Stimulated activated CD4-positive, alpha-beta T cell treated with anti-CD3 and anti-CD28 coated beads, Interleukin-15, amount 100 ng/mL, for 24 hours (primary cell): ENCODE measurements around the gene PSMD5.

ENCODE experiments used
- DNase-seq: peaks from one replicate; pipeline ENCODE4 v3.0.0-alpha.2; 2020

The PSMD5 gene

DNA sequence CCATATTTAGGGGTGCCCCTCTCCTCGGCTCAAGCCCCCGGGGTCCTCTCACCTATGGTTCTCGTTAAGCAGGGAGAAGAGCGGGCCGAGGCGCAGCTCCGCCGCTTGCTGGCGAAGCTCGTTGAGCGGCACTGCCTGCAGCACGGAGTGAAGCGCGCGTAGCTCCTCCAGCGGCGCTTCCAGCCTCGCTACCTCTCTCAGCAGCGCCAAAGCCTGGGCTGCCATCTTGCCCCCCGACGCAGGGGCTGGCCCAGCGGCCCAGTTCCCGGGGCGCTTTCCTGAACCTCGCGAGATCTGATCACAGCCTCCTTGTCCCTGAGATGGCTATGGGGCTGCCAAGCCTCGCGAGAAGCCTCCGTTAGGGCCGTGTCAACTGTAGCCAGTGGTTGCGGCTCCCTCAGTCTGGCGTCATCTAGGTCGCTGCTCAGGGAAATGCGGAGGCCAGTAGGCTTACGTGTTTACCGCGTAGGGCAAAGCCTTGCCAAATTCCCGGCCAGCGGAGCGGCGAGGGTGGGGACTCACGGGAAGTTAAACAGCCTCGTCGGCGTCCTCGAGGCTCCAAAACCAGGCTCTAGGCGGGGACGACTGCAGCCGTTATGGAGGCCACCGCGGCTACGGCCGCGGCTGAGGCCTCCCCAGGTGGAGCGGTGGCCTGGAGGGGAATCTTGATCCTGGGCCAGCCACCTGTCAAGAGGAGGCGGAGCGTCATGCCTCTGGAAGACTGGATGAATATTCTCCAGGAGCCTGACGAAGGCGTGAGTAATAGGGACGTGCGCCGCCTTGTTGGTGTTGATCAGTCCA, at the start of gene PSMD5:
Gene PSMD5, minus strand, starts transcription at position 238 of the 801 bp plus-strand sequence. Its CDS starts 13 bp downstream, at position 225.
- DNase-seq = peak; percentile 98

DNA sequence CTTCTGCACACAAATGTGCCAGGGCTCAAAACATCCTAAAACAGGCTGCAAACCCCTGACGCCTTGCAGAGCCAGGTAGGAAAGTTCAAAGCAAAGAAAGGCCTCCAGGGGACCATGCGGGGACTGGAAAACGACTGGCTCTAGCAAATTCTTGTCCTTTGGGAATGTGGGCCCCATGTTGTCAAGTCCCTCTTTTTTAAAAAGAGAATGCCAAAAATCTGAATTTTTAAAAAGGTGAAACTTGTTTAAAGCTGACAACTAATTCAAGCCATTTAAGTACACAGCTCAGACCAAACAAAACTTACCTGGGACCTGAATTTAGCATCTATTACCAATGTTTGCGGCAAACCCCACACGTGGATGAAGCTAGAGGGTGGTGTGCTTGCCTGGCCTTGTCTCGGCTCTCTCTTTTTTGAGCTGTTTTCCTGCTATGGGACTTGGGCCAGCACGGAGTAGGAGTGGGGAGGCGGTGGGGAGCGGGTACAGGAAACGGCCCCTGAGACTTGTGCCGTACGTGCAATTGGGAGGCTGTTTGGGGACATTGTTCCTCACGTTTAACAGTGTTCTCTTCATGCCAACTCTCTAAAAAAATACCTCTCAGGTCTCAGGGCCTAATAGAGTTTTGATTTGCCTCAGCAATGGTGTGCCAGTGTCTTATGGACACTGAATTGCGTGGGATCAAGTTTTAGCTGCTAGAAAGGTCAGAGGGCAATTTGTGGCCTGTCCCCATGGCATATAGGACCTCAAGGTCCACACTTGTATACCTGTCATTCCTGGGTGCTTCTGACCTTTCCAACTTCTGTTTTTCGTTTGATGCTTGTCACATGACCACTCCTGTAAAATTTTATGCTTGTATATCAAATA, 49.4 kb upstream of the PSMD5 start:
- DNase-seq = no peak

DNA sequence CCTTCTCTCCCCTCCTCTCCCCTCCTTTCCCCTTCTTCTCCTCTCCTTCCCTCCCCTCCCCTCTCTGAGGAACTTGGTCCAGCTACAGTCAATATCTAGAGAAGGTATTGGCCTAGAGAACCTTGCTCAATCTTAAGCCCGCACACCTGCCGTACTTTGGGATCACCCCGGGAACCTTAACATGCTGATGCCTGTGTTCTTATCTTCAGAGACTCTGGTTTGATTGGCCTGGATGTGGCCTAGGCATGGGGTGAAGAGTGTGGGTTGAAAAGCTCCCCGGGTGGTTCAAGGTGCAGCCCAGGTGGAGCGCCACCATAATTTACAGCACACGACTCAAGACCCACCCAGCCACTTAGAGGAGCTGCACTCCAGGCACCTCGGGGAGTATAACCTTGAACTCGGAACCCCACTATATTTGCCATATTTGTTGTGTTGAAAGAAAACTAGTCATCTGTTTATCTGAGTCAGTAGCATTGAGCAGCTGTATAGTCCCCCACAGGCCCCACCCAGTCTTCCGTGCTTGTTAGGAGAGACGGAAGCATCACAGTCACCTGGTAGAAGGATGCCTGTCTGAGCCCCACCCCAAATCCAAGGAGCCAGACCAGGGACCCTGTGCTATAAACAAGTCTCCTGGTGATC, 48.6 kb upstream of the PSMD5 start:
- peak; percentile 81 for DNase-seq

DNA sequence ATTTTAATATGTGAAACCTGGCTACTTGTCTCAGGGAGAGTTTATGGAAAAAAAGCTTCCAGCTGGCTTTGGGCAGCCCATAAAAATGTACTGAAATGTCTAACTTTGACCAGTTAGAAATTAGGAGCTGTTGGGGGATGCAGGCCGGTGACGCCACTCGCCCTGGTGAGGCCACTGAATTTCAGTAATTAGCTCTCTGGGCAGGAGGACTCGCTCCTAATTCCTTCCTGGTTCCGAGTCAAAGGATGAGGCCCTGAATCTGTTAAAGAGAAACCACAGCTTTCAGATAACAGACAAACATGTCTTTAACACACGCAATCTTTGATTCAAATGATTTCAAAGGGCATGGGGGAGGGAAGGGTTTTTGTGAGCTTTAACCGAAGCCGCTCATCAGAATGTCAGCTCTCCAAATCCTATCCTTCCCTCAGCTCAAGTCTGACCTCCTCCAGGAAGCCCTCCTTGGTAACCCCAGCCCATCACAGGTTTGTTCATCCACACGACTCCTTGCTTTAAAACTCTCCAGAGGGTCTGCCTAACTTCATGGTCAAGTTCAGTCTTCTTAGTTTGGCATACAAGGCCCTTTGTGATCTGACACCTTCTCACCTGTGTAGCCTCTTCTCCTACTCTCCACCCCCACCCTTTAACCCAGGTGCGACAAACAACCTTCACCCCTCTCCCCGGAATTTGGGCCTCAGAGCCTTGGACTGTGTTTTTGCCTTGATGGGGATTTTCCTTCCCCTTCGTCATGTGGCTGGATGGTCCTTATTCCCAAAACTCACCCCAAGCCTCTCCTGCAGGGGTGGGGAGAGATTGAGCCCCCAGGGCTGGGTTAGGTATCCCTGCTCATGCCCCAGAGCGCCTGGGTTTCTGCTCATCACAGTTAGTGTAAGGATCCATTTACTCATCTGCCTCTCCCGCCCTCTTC, 47.9 kb upstream of the PSMD5 start:
- peak; percentile 64 for DNase-seq

DNA sequence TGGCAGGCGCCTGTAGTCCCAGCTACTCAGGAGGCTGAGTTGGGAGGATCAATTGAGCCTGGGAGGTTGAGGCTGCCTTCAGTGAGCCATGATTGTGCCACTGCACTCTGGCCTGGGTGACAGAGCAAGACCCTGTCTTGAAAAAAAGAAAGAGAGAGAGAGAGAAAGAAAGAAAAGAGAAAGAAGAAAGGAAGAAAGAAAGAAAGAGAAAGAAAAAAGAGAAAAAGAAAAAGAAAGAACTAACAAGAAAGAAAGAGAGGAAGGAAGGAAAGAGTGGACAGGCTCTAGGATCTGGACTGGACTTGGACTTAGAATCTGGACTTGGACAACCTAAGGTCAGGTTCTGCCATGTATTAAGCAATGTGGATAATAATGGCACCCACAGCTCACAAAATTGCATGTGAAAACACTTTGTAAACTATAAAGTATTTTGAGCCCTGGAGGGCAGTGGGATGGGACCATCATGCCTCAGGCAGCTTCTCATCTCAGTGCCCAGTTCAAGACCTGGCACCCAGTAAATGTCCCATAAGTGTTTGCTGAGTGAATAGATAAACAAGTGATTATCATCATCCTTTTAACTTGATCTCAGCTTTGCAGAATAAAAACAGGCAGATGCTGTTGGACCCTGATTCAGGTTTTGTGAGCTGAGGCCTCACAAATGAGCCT, 47.0 kb upstream of the PSMD5 start:
- DNase-seq = no peak

DNA sequence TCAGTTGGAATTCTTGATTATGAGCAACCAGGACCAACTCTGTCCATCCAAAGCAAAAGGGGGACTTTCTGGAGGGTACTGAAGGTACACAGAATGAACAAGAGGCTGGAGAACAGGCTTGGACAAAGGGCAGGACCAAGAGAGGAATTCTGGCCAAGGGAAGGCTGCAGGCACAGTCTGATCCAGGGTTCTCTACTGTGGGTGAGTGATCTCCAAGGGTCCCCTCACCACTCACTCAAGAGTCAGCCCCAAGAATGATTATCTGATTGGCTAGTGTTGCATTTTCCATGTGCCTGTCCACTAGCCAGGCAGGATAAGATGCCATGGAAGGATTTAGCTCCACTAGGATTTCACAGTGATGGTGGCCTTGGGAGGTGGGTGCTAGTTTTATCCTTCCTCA, 45.9 kb upstream of the PSMD5 start:
- no peak for DNase-seq

DNA sequence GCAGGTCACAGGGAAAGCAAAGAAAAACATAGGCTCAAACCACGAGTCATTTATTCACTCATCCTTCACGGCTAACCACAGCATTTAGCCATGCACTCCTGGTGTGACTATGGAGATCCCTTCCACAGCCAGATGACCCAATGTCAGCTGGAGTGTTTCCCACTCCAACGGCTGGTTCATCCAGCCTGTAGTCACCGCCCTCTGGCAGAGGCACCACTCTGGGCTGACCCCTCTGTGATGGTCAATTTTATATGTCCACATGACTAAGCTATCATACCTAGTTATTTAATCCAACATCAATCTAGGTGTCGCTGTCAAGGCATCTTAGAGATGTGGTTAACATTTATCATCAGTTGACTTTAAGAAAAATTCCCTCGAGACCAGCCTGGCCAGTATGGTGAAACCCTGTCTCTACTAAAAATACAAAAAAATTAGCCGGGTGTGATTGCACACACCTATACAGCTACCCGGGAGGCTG, 43.8 kb upstream of the PSMD5 start:
- DNase-seq = no peak

DNA sequence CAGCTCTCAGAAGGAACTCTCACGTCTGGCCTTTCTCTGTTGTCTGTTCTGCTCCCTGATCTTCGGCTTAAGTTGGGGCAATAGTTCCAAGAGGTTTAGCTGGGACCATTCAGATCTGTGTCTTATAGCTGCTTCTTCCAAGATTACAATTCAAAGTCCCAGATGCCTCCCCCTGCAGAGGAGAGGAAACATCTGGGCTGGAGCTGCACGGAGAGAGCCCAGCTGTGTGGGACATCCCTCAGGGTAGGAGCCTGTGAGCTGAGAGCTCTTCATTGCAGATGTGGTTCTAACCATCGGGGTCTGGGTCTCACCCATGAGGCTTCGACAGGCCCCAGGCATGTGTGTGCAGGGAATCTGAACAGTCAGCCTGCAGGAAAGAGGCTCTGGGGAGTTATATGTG, 43.2 kb upstream of the PSMD5 start:
- DNase-seq = no peak

DNA sequence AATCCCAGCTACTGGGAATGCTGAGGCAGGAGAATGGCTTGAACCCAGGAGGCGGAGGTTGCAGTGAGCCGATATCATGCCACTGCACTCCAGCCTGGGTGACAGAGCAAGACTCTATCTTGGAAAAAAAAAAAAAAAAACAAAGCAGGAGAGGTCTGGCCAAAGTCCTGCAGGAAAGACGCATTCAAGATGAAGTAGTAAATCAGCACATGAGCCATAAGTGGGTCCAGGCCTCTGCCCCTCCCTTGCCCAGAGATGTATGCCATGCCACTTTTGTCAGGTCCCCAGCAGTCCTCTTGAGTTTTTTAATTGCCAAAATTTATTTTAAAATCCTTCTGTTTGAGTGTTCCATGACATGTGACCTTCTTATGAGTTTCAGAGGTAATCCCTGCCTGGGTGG, 42.7 kb upstream of the PSMD5 start:
- no peak for DNase-seq

DNA sequence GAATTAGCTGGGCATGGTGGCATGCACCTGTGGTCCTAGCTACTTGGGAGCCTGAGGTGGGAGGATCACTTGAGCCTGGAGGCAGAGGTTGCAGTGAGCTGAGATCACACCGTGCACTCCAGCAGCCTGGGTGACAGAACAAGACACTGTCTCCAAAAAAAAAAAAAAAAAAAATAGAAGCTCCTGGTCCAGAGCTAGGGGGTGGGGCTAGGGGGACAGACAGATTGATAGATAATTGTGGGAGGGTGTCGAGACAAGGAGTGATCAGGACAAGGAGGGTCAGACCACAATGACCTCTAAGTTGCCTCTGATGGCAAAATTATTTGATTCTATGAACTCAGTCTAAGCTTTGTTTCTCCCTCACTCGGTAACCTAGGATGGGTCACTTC, 40.9 kb upstream of the PSMD5 start:
- no peak for DNase-seq

DNA sequence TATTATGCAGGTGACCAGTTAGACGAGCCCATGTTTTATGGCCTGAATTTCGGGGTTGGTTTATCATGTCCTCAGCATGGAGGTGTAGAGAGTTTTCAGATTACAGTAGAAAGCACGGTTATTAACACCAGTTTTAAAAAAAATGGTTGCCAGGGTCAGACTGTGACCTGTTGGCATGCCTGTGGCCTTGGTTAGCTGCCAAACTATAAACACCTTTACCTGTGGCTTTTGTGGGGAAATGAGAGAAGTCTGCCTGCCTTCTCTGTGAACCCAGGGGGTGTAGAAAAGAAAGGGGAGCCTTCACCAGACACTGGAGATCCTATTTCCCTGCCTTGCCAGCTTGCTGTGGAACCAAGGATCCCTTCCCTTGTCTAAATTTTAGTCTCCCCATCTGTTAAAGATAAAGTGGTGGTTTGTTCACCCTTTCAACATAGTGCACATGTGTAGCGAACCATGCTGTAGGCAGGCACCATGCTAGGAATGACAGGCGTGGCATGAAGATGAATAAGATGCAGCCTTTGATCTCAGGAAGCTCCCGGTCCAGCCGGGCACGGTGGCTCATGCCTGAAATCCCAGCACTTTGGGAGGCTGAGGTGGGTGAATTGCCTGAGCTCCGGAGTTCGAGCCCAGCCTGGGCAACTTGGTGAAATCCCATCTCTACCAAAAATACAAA, 40.3 kb upstream of the PSMD5 start:
- DNase-seq = no peak

DNA sequence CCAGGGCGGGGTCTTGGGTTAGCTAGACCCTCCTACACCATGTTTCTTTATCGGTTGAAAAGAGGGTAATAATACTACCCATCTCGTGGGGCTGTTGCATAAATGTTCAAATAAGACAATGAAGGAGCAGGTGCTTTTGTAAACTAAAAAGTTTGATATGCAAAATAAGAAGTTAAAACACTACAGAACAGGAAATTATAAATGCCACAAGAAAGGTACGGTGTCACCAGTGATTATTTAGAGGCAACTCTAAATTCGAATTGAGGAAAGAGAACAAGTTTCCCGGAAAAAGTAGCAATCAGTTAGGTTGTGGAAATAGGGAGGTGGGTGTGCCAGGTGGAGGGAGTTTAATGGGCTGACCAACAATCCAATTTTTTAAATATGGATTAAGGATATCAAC, 36.7 kb upstream of the PSMD5 start:
- DNase-seq = no peak

DNA sequence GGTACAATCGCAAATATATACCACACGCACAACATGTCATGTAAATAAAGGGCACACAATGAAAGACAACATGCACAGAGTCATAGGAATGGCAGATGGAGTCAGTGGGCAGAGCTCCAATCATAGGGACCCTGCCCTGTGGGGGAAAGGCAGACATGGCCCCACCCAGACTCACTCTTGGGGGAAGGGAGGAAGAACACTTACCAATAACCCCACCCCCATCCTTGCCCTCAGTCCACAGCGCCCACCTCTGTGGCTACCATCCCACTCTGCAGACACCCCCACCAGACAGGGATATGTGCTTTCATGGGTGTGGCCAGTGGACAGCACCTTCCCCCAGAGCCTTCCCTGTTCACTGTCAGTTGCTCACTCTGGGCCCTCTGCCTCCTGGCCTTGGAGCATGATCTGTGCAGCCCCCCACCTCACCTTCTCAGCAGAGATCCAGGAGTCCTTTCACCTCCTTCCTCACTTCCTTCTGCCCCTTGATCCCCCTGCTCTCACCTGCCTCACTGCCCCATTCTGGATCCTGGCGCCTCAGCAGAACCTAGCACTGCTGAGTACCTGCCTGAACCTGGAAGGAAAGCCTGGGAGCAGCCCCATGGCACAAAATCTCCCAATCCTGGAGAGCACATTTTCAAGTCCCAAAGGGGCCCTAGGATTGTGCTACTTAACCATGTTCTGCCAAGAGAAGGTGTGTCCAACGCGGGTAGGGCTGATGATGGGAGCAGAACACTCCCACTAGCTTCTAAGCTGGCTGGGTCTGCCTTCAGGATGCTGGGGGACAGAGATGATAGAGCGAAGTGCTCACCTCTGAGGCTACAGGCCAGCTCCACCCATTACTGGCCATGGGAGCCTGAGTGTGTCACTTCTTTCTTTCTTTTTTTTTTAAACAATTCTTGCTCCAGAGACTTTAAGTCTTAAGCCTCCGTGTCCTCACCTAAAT, 35.7 kb upstream of the PSMD5 start:
- peak; percentile 57 for DNase-seq

DNA sequence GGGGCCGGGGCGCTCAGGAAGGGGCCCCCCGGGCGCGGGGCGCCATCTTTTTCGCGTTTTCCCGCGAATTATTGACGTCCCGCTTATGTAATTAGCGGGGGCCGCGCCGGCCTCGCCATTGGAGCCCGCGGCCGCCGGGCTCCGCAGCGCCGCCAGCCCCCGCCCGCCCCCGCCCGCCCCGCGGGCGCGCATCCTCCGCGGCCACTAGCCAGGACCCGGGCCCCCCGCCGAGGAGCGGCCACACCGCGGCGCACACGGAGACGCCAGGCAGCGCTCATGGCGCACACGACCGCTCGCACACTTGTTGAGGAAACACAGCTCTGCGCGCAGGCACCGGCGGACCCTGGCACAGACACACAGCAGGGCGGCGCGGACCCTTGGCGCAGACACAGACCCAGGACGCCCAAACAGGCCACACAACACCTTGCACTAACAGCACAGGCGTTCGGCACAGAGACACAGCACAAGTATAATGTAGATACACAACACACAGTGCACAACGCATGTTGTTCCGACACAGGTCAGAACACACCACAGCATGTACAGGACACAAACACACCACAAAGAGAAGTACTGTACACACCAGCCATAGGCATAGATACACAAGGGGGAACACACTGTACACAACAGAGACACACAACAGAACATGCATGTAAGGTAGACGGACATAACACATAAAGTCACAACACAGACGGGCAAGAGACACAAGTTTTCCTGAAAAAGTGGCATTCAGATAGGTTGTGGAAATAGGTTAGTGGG, 34.7 kb upstream of the PSMD5 start:
- peak; percentile 88 for DNase-seq

DNA sequence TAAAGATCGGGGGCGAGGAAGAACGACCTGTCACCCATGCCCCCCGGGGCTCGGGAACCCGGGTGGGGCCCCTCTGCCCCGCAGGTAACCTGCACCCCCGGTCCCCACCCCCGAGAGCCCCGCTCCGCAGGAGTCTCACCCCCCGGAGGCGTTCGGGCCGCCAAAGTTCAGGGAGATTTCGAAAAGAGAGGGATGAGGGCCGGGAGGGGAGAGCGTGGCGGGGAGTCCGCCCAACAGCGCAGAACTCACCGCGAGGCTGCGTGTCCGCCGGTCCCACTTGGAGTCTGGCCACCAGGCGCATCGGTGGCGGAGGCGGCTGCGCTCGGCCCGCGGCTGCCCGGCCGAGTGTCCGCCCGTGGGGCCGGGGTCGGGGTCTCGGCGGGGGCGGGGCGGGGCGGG, 34.1 kb upstream of the PSMD5 start, which contains the start of gene PHF19:
Gene PHF19, minus strand, starts transcription at position 347 of the 399 bp plus-strand sequence. CDS start 2,447 bp downstream, outside the sequence.
- peak; percentile 67 for DNase-seq

DNA sequence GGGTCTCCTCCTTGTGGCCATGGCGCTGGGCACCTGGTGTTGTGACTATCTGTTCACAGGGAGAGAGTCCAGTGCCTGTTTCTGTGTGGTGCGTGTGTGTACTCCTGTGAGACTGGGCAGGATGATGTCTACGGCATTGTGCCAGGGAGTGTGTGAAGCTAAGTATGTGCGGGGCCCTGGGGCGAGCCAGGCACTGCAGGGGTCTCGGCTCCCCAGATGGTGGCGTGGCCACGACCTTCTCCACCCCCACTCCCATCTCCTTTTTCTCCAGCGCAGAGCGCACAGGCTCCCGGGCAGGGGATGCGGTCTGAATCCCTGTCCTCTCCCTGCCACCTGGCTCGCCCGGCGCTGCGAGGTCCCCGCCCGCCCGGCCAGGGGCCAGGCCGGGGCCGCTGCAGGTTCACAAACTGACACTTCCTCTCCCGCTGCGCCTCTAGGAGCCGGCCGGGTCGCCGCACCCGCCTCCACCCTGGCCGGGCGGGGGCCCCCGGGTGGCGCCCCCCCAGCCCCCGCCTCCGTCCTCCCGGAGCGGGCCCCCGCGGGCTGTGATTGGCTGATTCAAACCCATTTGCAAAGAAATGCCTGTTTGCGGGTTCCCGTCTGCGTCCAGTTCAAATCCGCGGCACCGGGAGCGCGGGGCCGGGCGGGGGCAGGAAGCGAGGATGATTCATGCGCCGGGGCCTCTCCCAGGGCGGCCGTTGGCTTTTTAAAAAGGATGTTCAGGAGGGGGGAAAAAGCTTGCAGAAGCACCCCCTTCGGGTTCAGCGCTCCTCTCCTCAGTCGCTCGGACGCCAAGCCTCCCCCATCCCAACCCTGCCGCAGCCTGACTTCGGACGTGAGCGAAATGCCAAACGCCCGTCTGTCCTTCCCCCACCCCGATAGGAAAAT, 33.5 kb upstream of the PSMD5 start:
- DNase-seq = peak; percentile 95

DNA sequence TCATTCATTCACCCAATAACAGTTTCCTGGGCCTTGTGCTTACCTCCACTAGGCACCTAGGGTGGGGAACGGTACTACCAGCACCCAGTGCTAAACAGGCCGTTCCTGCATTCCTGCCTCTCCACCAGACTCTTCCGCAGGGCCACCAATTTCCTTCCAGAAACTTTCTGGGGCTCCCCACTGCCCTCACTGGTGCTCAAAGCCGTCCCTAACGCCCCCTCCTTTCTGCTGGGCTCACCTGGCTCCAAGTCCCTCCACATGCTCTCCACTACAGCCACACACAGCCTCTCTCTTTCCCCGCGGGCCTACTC, 32.9 kb upstream of the PSMD5 start:
- DNase-seq = no peak

DNA sequence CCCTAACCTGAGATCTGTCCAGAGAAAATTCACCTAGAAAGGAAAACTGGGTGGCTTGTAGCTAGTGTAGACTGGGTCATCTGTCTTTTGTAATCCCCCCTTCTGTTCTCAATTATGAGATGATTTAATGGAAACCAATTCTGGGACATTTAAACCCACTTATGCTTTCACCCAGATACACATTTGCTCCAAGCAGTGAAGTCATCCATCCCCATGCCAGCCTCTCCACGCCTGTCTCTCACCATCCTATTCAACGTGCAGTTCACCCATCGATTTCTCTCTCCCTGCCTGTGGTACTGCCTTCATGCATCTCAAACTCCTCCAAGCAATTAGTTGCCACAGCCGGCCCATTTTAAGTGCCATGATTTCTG, 32.5 kb upstream of the PSMD5 start:
- no peak for DNase-seq
